HEK293 (cell line): ENCODE measurements around the gene MTTP.
A peak's percentile ranks its signal among the peaks of the same experiment; 100 is the strongest.

ENCODE experiments used
- CTCF ChIA-PET: fragments of 350-600 bp; formaldehyde crosslinking; extraction: SDS; loops from one replicate; lab custom pipeline; 2021; ENCODE audit warnings: antibody characterized with exemption; lab: Yijun Ruan, JAX
- POLR2A ChIA-PET: fragments of 300-600 bp; formaldehyde crosslinking; extraction: SDS; loops from one replicate; lab custom pipeline; 2020; ENCODE audit warnings: antibody characterized with exemption, inconsistent platforms; lab: Yijun Ruan, JAX
- H3K27ac ChIP-seq: fragments of 200-500 bp; sonication (Bioruptor generic); 2 replicates; pipeline ENCODE4 v1.5.1; 2014; ENCODE audit warnings: low read depth, low read length, control low read depth, inconsistent platforms; ENCODE audit errors: extremely low read depth
- H3K36me3 ChIP-seq, 2 experiments: fragments of 200-500 bp in 1 of 2; sonication (Bioruptor generic) in 1 of 2; 1 replicate in 1 of 2; 2 replicates in 1 of 2; pipeline ENCODE4 v1.5.1; 2014 to 2017; ENCODE audit warnings: inconsistent platforms in 2 of 2, low read length in 2 of 2; ENCODE audit not compliant: control insufficient read depth in 2 of 2, insufficient read depth in 1 of 2
- H3K4me1 ChIP-seq: fragments of 200-500 bp; sonication (Bioruptor generic); 2 replicates; pipeline ENCODE4 v1.5.1; 2014; ENCODE audit warnings: mild to moderate bottlenecking, low read length, inconsistent platforms; ENCODE audit not compliant: control insufficient read depth, insufficient read depth
- H3K4me3 ChIP-seq: 2 replicates; pipeline ENCODE4 v1.5.1; 2011; ENCODE audit warnings: low read depth, mild to moderate bottlenecking, control low read depth, low read length, moderate library complexity
- H3K9me3 ChIP-seq: fragments of 200-500 bp; sonication (Bioruptor generic); 2 replicates; pipeline ENCODE4 v1.5.1; 2014; ENCODE audit warnings: low read depth, low read length, inconsistent platforms; ENCODE audit not compliant: control insufficient read depth, insufficient read depth
- FEZF1 ChIP-seq: fragments of 450-650 bp; formaldehyde crosslinking; IDR thresholded peaks from 2 replicates; pipeline ENCODE4 v1.5.1; 2016; ENCODE audit warnings: missing biosample characterization, missing genetic modification characterization
- GLIS2 ChIP-seq: fragments of 450-650 bp; formaldehyde crosslinking; IDR thresholded peaks from 2 replicates; pipeline ENCODE4 v1.5.1; 2016; ENCODE audit warnings: missing biosample characterization, missing genetic modification characterization
- HIC1 ChIP-seq: fragments of 450-650 bp; formaldehyde crosslinking; IDR thresholded peaks from 2 replicates; pipeline ENCODE4 v1.5.1; 2016; ENCODE audit warnings: missing biosample characterization, missing genetic modification characterization
- INSM2 ChIP-seq: fragments of 450-650 bp; formaldehyde crosslinking; IDR thresholded peaks from 2 replicates; pipeline ENCODE4 v1.5.1; 2016; ENCODE audit warnings: missing biosample characterization, missing genetic modification characterization
- SCRT2 ChIP-seq: fragments of 450-650 bp; formaldehyde crosslinking; IDR thresholded peaks from 2 replicates; pipeline ENCODE4 v1.5.1; 2016; ENCODE audit warnings: missing biosample characterization, missing genetic modification characterization
- SP2 ChIP-seq: fragments of 450-650 bp; formaldehyde crosslinking; IDR thresholded peaks from 2 replicates; pipeline ENCODE4 v1.5.1; 2016; ENCODE audit warnings: missing biosample characterization, missing genetic modification characterization
- ZBTB20 ChIP-seq: fragments of 450-650 bp; formaldehyde crosslinking; IDR thresholded peaks from 2 replicates; pipeline ENCODE4 v1.5.1; 2016; ENCODE audit warnings: missing biosample characterization, missing genetic modification characterization
- ZFP69B ChIP-seq: fragments of 450-650 bp; formaldehyde crosslinking; IDR thresholded peaks from 2 replicates; pipeline ENCODE4 v1.5.1; 2016; ENCODE audit warnings: missing biosample characterization, missing genetic modification characterization
- ZNF394 ChIP-seq: fragments of 450-650 bp; formaldehyde crosslinking; IDR thresholded peaks from 2 replicates; pipeline ENCODE4 v1.5.1; 2016; ENCODE audit warnings: missing biosample characterization, missing genetic modification characterization, mild to moderate bottlenecking, moderate library complexity, borderline replicate concordance
- ZNF501 ChIP-seq: fragments of 450-650 bp; formaldehyde crosslinking; IDR thresholded peaks from 2 replicates; pipeline ENCODE4 v1.5.1; 2016; ENCODE audit warnings: missing biosample characterization, missing genetic modification characterization
- ZNF518A ChIP-seq: fragments of 450-650 bp; formaldehyde crosslinking; conservative IDR thresholded peaks from 2 replicates; pipeline ENCODE4 v1.5.1; 2016; ENCODE audit warnings: low read depth, missing biosample characterization, missing genetic modification characterization
- ZNF704 ChIP-seq: fragments of 450-650 bp; formaldehyde crosslinking; IDR thresholded peaks from 2 replicates; pipeline ENCODE4 v1.5.1; 2016; ENCODE audit warnings: missing biosample characterization, missing genetic modification characterization
- ZNF76 ChIP-seq: fragments of 450-650 bp; formaldehyde crosslinking; IDR thresholded peaks from 2 replicates; pipeline ENCODE4; 2016; ENCODE audit warnings: low read depth, missing biosample characterization, missing genetic modification characterization, borderline replicate concordance
- ZNF792 ChIP-seq: fragments of 450-650 bp; formaldehyde crosslinking; IDR thresholded peaks from 2 replicates; pipeline ENCODE4 v1.5.1; 2016; ENCODE audit warnings: missing biosample characterization, missing genetic modification characterization
- ZXDB ChIP-seq: fragments of 450-650 bp; formaldehyde crosslinking; IDR thresholded peaks from 2 replicates; pipeline ENCODE4 v1.5.1; 2016; ENCODE audit warnings: missing biosample characterization, missing genetic modification characterization

MTTP gene

GRCh38 chr4:99563310-99564186, 11.1 kb upstream of the MTTP start, which contains the start of gene TRMT10A (continued):
- TF ChIP-seq SCRT2 (tag by site-specific recombination): peak; percentile 73
- peak; percentile 18 for TF ChIP-seq HIC1 (tag by site-specific recombination)
- peak; percentile 93; the same call in 1 of the 2 replicates for TF ChIP-seq ZXDB
- TF ChIP-seq ZNF792: no peak
- TF ChIP-seq ZNF76 (tag by site-specific recombination): peak; percentile 73; the same call in 1 of the 2 replicates
- TF ChIP-seq SP2 (tag by site-specific recombination): peak; percentile 83
- TF ChIP-seq ZNF704 (tag by site-specific recombination): no peak
- TF ChIP-seq ZNF518A: peak; percentile 99
- TF ChIP-seq ZBTB20 (tag by site-specific recombination): peak; percentile 39; the same call in 1 of the 2 replicates
- TF ChIP-seq ZNF501 (tag by site-specific recombination): peak; percentile 19; the same call in 1 of the 2 replicates
- TF ChIP-seq GLIS2: peak; percentile 77
- peak; percentile 60 for TF ChIP-seq ZFP69B (tag by site-specific recombination)
- TF ChIP-seq INSM2 (tag by site-specific recombination): no peak

- TF ChIP-seq FEZF1 (tag by site-specific recombination) (no peak), ZNF394 (tag by site-specific recombination) (peak; percentile 55; the same call in 1 of the 2 replicates)
- TF ChIP-seq, all 188 proteins: peak for 1
- Histone ChIP-seq H3K27ac (no peak overlapping the region), H3K9me3 (no peaks in the 10 kb centered on the region), H3K4me3 (no peak overlapping the region), H3K36me3 (no peaks in the 10 kb centered on the region), H3K4me1 (no peaks in the 10 kb centered on the region)
- POLR2A ChIA-PET: no interaction called here
- CTCF ChIA-PET: interaction anchor here (2.1 kb wide), 1 partner anchor 50 kb away, joined by 6 read pairs; no protein-coding TSS in a partner anchor
These were observed 9.7 kb upstream of the MTTP start for GRCh38 chr4:99564921-99565320.
